HG03378 (cell line): ENCODE measurements around the gene UCK2.

Source experiments
- ATAC-seq: cut with Tn5 transposase; IDR thresholded peaks from one replicate; pipeline ENCODE4 v1.9.1; 2021; ENCODE audit warnings: mild to moderate bottlenecking, moderate library complexity; ENCODE audit not compliant: unreplicated experiment

Gene UCK2

GRCh38 chr1:165854101-165854845, 26.9 kb downstream of the UCK2 start:
- peak; percentile 26 for ATAC-seq

- no peak for ATAC-seq
Observed at GRCh38 chr1:165855010-165855838, 27.8 kb downstream of the UCK2 start.

GRCh38 chr1:165856021-165856420, 28.6 kb downstream of the UCK2 start:
- ATAC-seq = no peak

DNA sequence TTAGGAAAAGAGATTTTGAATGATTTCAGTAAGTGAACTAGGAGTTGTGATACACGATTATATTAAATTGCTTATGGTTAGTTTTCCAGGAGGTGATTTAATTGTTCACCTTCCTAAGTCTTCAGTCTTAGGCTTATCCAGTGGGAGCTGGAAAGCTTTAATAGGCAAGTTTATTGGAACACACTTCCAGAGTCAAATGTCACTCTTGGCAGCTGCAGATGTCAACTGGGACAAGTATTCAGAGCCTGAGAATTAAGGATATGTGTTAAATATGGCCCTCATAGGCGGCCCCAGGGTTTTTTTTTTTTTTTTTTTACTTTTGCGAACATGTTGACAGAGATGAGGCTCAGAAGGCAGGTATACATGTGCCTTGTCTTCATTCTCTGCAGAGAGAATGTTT, 29.2 kb downstream of the UCK2 start:
- no peak for ATAC-seq

DNA sequence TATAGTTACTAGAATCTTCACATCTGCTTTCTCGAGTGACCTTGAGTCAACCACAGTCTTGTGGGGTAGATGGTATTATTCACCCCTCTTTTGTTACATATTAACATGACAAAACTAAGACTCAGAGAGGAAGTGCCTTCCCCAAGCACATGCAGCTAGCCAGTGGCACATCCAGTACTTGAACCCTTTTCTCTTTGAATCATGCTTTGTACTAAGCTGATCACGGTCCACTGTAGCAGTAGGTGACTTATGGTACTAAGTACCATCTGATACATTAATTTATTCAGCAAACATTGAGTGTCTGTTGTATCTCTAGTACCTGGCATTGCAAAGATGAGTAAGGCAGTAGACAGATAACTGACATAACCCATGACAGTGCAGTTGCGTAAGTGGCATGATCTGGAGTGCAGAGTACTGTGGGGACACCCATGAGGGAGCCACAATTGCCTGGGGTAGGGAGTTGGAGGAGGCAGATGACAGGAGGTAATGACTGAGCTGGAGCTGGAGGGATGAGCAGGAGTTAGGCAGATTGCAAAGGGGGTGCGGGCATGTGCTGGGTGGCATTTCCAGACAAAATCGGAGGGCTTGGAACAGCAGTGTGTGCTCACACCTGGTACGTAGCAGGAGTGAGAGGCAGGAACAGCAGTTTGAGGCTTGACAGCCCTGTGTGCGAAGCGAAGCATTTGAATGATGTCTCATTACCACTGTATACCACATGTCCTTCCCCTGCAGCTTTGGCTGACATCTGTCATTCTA, 29.8 kb downstream of the UCK2 start:
- ATAC-seq = peak; percentile 92

- no peak for ATAC-seq
Observed at GRCh38 chr1:165858364-165858823, 31.0 kb downstream of the UCK2 start.

DNA sequence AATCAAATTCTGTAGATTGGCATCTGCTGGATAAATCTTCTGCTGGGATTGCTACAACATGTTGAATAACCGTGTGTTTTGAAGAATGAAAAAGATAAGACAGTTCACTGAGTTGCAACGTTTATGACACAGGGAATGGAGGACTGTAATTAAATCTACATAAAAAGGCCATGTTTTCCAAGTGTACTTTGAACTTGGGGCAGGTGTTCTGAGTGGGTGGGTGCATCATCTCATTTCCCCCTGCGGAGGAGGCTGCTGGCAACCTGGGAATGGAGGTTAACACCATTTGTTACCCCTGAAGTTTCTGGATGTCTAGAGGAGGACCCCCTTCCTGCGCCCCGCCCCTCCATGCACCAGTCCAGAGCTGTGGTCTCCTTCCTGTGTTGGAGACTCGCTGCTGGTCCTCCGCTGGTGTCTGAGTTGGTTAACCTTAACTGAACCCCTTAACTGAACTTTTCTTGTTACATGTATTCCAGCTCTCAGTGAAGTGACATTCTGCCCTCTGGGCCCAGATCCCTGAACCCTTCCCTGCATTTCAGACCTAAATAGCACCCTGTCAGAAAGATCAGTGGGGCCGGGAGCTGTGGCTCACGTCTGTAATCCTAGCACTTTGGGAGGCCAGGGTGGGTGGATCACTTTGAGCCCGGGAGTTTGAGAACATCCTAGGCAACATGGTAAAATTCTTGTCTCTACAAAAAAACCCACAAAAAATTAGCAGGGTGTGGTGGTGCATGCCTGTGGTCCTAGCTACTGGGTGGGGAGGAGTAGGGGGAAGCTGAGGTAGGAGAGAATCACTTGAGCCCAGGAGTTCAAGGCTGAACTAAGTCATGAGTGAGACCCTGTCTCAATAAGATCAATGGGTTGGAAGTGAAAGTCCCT, 31.8 kb downstream of the UCK2 start:
- no peak for ATAC-seq

DNA sequence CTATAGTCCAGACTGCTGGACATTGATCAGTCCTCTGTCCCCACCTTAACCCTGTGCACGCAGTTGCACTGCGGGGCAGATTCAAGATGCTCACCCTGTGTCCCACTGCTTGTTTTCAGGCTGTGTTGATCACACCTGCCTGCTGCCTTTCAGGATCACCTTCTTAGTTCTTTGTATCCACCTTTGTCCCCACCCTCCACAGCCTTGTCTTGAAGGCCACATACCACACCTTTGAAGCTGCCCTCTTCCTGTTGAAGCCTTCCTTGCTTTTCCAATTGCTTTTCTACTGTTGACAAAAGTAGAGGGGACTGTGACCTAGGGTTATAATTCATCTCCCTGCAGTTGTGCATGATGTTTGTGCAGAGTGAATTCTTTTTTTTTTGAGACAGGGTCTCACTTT, 32.7 kb downstream of the UCK2 start:
- ATAC-seq = no peak

GRCh38 chr1:165861911-165862310, 34.5 kb downstream of the UCK2 start:
- no peak for ATAC-seq

DNA sequence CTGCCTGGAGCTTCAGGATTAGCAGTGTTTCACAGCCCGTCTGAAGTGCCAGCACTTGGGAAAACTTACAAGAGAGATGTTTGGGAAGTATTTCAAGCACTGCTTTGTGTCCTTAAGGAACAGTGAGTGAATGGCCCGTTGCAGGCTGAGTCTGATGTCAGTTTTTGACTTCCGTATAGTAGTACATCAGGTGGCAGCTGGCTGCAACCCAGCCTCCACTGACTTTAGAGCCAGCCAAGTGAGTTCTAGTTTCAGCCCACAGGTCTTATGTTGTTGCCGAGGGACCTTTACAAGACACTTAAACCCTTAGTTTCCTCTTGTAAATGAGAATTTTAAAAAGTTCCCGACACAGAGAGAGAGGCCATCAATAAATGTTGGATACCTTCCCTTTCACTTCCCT, 35.0 kb downstream of the UCK2 start:
- ATAC-seq = no peak

GRCh38 chr1:165863346-165863745, 35.9 kb downstream of the UCK2 start:
- ATAC-seq = no peak

DNA sequence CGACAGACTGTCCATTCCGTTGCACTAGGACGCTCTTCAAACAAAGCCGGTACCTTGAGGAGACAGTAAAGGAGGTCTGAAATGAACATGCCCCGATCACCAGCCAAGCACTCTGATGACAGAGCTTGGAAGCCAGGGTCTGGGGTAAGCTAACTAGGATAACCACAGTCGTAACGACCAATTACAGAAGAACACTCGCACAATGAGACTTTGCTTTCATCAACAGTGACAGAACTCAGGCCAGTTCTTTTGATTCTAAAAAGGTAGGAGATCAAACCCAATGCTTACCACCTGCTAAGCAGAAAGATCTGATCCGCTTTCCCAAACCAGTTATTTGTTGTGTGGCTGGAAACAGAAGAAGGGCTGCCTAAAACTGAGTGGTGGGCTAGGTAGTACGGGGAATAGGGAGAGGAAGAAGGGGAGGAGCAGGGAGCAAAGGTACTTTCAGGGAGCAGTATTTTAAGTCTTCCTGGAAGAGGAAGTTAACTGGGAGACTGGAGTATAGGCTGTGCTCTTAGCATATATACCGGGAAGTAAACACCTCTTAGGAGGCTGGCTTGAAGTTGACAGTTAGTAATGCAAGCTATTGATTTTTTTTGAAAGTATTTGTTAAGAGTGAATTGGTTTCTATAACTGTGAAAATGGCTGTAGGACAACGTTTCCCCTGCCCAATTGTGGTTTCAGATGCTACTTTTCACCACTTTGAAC, 38.4 kb downstream of the UCK2 start:
- no peak for ATAC-seq

- ATAC-seq = no peak
Observed at GRCh38 chr1:165869343-165869742, 41.9 kb downstream of the UCK2 start.

GRCh38 chr1:165871311-165872067, 44.1 kb downstream of the UCK2 start:
- ATAC-seq = peak; percentile 85

DNA sequence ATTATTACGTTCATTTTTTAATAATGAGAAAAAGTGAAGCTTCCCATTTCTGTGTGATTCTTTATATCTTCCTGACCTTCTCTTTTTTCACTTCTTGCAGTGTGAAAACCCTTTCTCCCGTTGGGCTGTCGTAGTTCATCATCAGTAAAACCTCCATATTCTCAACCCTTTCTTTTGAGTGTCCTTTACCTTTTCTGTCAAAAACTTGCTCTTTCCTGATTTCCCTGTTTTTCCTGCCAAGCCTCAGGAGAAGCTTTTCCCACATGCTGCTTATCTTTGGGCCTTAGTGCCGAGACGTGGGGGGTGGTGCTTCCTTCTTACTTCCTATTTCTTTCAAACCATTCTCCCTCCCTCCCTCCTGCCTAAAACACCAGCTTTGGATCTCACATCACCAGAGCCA, 46.1 kb downstream of the UCK2 start:
- no peak for ATAC-seq

- ATAC-seq = no peak
Observed at GRCh38 chr1:165874643-165875042, 47.2 kb downstream of the UCK2 start.

DNA sequence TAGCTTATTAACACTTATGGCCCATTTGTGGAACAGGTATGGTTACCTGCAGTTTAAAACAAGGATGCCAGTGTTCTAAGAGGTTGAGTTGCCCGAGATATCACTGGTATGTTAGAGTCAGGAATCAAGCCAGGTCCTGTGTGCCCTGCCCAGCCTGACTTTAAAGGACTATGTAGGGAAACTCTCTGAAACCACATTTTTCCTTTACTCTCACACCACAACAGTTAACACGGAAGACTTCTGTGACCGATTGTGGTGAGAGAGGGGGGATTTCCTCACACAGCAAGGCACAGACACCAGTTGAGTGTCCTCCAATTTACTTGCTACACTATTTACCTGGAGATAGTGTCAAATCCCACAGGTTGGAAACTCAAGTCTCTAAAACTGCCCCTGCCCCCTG, 47.8 kb downstream of the UCK2 start:
- peak; percentile 36 for ATAC-seq

DNA sequence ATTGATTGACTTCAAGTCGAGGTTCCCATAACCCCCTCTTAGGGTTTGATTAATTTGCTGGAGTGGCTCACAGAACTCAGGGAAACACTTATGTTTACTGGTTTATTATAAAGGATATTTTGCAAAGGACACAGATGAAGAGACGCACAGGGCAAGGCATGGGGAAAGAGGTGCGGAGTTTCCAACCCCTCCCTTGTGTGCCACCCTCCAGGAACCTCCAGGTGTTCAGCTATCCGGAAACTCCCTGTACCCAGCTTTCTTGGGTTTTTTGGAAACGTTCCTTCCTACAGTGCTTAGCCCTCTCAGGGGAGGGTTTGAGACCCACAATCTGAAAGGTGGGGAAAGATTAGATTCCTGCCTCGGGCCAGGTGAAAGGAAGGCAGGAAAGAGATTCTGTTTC, 48.2 kb downstream of the UCK2 start:
- no peak for ATAC-seq

- no peak for ATAC-seq
Observed at GRCh38 chr1:165876121-165876520, 48.7 kb downstream of the UCK2 start.
